DND-41 (cell line): ENCODE results near the gene TSPY3.
"Not testable (repeated sequence)": the region's sequence is repeated elsewhere in the genome, so short reads cannot be mapped to it uniquely, and the experiment has no call there.

Experiments
- EZH2 ChIP-seq: IDR thresholded peaks from 3 replicates; pipeline ENCODE4 v1.6.1; 2012; ENCODE audit warnings: borderline replicate concordance, low read depth, mild to moderate bottlenecking, moderate library complexity, low read length, inconsistent platforms; ENCODE audit not compliant: severe bottlenecking
- TF ChIP-seq, protein P1 (sequence below): IDR thresholded peaks from 2 replicates; pipeline ENCODE4 v1.5.1; 2012; ENCODE audit warnings: borderline replicate concordance, low read length, moderate library complexity, mild to moderate bottlenecking; ENCODE audit not compliant: poor library complexity, severe bottlenecking; ENCODE audit errors: extremely low read depth

DNA sequence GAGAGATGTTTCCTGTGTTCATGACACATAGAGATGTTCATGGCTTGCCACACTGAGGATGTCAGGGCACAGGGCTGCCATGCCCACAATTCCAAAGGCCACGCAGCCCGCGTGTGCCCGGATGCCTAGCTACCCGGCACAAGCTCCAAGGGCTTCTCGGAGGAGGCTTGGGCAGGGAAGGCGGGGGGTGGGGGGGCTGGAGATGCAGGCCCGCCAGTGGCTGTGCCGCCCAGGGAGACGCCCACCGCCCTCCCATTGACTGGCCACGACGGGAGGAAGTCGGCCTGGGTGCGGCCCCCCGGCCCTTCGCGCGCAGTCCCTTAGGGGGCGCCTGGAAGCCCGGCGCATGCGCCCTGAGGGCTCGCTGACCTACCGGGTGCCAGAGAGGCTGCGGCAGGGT, at the start of gene TSPY3:
- TF ChIP-seq, protein P1, sequence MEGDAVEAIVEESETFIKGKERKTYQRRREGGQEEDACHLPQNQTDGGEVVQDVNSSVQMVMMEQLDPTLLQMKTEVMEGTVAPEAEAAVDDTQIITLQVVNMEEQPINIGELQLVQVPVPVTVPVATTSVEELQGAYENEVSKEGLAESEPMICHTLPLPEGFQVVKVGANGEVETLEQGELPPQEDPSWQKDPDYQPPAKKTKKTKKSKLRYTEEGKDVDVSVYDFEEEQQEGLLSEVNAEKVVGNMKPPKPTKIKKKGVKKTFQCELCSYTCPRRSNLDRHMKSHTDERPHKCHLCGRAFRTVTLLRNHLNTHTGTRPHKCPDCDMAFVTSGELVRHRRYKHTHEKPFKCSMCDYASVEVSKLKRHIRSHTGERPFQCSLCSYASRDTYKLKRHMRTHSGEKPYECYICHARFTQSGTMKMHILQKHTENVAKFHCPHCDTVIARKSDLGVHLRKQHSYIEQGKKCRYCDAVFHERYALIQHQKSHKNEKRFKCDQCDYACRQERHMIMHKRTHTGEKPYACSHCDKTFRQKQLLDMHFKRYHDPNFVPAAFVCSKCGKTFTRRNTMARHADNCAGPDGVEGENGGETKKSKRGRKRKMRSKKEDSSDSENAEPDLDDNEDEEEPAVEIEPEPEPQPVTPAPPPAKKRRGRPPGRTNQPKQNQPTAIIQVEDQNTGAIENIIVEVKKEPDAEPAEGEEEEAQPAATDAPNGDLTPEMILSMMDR: not testable (repeated sequence)
- not testable (repeated sequence) for TF ChIP-seq EZH2
